Measurements from ENCODE around the gene DMRT1. TPM values are rescaled to one million over a fixed set of nuclear protein-coding genes. Genes with fewer than 3 reads are reported as not detected.

The DMRT1 gene
- total RNA-seq, 1 experiment from 2014 or later, result 0.47 TPM

DNA sequence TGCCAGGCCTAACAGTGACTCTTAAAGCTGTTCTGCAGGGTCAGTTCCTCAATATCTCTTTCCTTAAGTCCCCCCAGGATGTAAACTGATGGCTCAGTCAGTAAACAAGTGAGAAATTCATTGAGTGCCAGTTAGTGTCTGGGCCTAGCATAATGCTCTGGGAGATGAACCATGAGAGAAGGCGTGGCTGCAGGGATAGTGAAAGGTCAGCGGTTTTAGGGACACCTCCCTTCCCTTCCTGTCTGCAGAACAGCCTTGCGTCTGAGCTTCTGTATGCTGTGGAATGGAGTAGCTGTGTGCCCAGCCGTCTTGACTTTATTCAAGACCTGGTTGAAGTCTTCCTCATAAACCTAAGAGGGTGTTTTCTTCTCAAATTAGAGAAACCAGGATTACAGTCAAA, 88.2 kb downstream of the DMRT1 start:
- Histone ChIP-seq H3K9ac (ENCODE audit: low read length) (no peak overlapping the region), H3K79me2 (ENCODE audit: insufficient read depth, low read length) (no peaks in the 10 kb centered on the region), H3K9me3 (ENCODE audit: control insufficient read depth in 1 of 2, insufficient read depth in 1 of 2, low read depth in 1 of 2, low read length in 2 of 2) (no peaks in the 10 kb centered on the region), H3K36me3 (ENCODE audit: control insufficient read depth in 1 of 2, insufficient read depth in 2 of 2, low read length in 2 of 2) (no peaks in the 10 kb centered on the region), H3K27ac (ENCODE audit: low read depth, low read length) (no peak overlapping the region), H3K9me2 (ENCODE audit: insufficient read depth) (no peaks in the 10 kb centered on the region), H3K4me3 (replicated peaks in 1 of 2; ENCODE audit: low read depth in 1 of 2, low read length in 2 of 2) (no peak overlapping the region), H3K27me3 (ENCODE audit: insufficient read depth, low read length) (peaks cover 14% of the 10 kb centered on the region; the same call in 1 of the 2 replicates), H4K20me1 (ENCODE audit: insufficient read depth) (no peaks in the 10 kb centered on the region), H3K4me1 (ENCODE audit: control insufficient read depth in 1 of 2, insufficient read depth in 2 of 2, low read length in 2 of 2) (no peaks in the 10 kb centered on the region), H3K4me2 (ENCODE audit: low read length) (no peak overlapping the region), H2AFZ (ENCODE audit: low read depth, low read length, poor library complexity, severe bottlenecking) (no peak overlapping the region)
- BruUV-seq (replicated peaks), result no TSS peak
- ATAC-seq (no peak), DNase-seq (ENCODE audit: low read depth, low spot score) (no peak)
- POLR2A ChIA-PET, result interaction anchor here (1.2 kb wide), 1 partner anchor 20 kb away, joined by 3 read pairs; no protein-coding TSS in a partner anchor
- CTCF ChIA-PET, result no interaction called here
- intact Hi-C loops (cut with micrococcal nuclease), result no loop called here
- RAD21 ChIA-PET (ENCODE audit: low non-redundant PET in 1 of 2, low total read pairs in 2 of 2, uncharacterized antibody in 2 of 2, unreplicated experiment in 2 of 2), result no interaction called here
- TF ChIP-seq SRF (IDR thresholded peaks at IDR 0.05; ENCODE audit: low read depth) (no peak), YY1 (IDR thresholded peaks at IDR 0.05; ENCODE audit: extremely low read depth, insufficient replicate concordance, low read depth, low read length) (no peak), SP1 (IDR thresholded peaks at IDR 0.05; ENCODE audit: low read depth) (no peak), POLR2A (IDR thresholded peaks at IDR 0.05; ENCODE audit: borderline replicate concordance, extremely low read depth, insufficient read depth, insufficient read length) (no peak), ZNF274 (IDR thresholded peaks at IDR 0.05; ENCODE audit: low read depth, low read length) (no peak), TCF7L2 (IDR thresholded peaks at IDR 0.05; ENCODE audit: borderline replicate concordance, extremely low read depth, insufficient read depth, insufficient read length) (no peak), ZBTB33 (IDR thresholded peaks at IDR 0.05; ENCODE audit: extremely low read depth, insufficient replicate concordance, low read length) (no peak), RAD21 (IDR thresholded peaks at IDR 0.05; ENCODE audit: low read depth) (no peak)

GRCh38 chr9:933356-933755, 91.9 kb downstream of the DMRT1 start:
- Histone ChIP-seq H3K79me2 (ENCODE audit: insufficient read depth, low read length) (no peaks in the 10 kb centered on the region), H3K4me3 (replicated peaks in 1 of 2; ENCODE audit: low read depth in 1 of 2, low read length in 2 of 2) (no peak overlapping the region), H4K20me1 (ENCODE audit: insufficient read depth) (no peaks in the 10 kb centered on the region), H2AFZ (ENCODE audit: low read depth, low read length, poor library complexity, severe bottlenecking) (no peak overlapping the region), H3K27ac (ENCODE audit: low read depth, low read length) (no peak overlapping the region), H3K36me3 (ENCODE audit: control insufficient read depth in 1 of 2, insufficient read depth in 2 of 2, low read length in 2 of 2) (no peaks in the 10 kb centered on the region), H3K9ac (ENCODE audit: low read length) (no peak overlapping the region), H3K4me1 (ENCODE audit: control insufficient read depth in 1 of 2, insufficient read depth in 2 of 2, low read length in 2 of 2) (no peaks in the 10 kb centered on the region), H3K4me2 (ENCODE audit: low read length) (no peak overlapping the region), H3K9me2 (ENCODE audit: insufficient read depth) (no peaks in the 10 kb centered on the region), H3K27me3 (ENCODE audit: insufficient read depth, low read length) (peaks cover 26% of the 10 kb centered on the region; the same call in 1 of the 2 replicates), H3K9me3 (ENCODE audit: control insufficient read depth in 1 of 2, insufficient read depth in 1 of 2, low read depth in 1 of 2, low read length in 2 of 2) (no peaks in the 10 kb centered on the region)
- ATAC-seq, result no peak
- intact Hi-C loops (cut with micrococcal nuclease), result no loop called here
- BruUV-seq (replicated peaks), result no TSS peak
- CTCF ChIA-PET, result no interaction called here
- TF ChIP-seq ELF1 (IDR thresholded peaks at IDR 0.05; ENCODE audit: borderline replicate concordance, low read depth) (no peak), POLR2A (IDR thresholded peaks at IDR 0.05; ENCODE audit: borderline replicate concordance, extremely low read depth, insufficient read depth, insufficient read length) (no peak)
- TF ChIP-seq, protein P1, sequence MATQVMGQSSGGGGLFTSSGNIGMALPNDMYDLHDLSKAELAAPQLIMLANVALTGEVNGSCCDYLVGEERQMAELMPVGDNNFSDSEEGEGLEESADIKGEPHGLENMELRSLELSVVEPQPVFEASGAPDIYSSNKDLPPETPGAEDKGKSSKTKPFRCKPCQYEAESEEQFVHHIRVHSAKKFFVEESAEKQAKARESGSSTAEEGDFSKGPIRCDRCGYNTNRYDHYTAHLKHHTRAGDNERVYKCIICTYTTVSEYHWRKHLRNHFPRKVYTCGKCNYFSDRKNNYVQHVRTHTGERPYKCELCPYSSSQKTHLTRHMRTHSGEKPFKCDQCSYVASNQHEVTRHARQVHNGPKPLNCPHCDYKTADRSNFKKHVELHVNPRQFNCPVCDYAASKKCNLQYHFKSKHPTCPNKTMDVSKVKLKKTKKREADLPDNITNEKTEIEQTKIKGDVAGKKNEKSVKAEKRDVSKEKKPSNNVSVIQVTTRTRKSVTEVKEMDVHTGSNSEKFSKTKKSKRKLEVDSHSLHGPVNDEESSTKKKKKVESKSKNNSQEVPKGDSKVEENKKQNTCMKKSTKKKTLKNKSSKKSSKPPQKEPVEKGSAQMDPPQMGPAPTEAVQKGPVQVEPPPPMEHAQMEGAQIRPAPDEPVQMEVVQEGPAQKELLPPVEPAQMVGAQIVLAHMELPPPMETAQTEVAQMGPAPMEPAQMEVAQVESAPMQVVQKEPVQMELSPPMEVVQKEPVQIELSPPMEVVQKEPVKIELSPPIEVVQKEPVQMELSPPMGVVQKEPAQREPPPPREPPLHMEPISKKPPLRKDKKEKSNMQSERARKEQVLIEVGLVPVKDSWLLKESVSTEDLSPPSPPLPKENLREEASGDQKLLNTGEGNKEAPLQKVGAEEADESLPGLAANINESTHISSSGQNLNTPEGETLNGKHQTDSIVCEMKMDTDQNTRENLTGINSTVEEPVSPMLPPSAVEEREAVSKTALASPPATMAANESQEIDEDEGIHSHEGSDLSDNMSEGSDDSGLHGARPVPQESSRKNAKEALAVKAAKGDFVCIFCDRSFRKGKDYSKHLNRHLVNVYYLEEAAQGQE (IDR thresholded peaks at IDR 0.05; ENCODE audit: low read depth), result no peak
- POLR2A ChIA-PET, result no interaction called here
- no peak for DNase-seq (ENCODE audit: low read depth, low spot score)
- RAD21 ChIA-PET (ENCODE audit: low non-redundant PET in 1 of 2, low total read pairs in 2 of 2, uncharacterized antibody in 2 of 2, unreplicated experiment in 2 of 2), result no interaction called here
